Endothelial cell of umbilical vein (primary cell): ENCODE results near the gene AHNAK2.

Experiments
- POLR2A ChIP-seq: IDR thresholded peaks from 2 replicates; pipeline ENCODE4 v1.6.1; 2012; ENCODE audit warnings: low read depth, mild to moderate bottlenecking, control low read depth, low read length
- TF ChIP-seq, protein P1 (sequence below), 2 donors: IDR thresholded peaks; 1 replicate in 1 of 2; 2 replicates in 1 of 2; pipeline ENCODE4 v1.5.1; 2011; ENCODE audit warnings: low read length in 2 of 2, mild to moderate bottlenecking in 2 of 2, moderate library complexity in 2 of 2, control low read depth in 1 of 2, inconsistent platforms in 1 of 2, low read depth in 1 of 2; ENCODE audit not compliant: insufficient read depth in 1 of 2; ENCODE audit errors: extremely low read depth in 1 of 2
- TF ChIP-seq, protein P2 (sequence below): IDR thresholded peaks from 2 replicates; pipeline ENCODE4 v1.6.1; 2011; ENCODE audit not compliant: insufficient read depth, insufficient read length

DNA sequence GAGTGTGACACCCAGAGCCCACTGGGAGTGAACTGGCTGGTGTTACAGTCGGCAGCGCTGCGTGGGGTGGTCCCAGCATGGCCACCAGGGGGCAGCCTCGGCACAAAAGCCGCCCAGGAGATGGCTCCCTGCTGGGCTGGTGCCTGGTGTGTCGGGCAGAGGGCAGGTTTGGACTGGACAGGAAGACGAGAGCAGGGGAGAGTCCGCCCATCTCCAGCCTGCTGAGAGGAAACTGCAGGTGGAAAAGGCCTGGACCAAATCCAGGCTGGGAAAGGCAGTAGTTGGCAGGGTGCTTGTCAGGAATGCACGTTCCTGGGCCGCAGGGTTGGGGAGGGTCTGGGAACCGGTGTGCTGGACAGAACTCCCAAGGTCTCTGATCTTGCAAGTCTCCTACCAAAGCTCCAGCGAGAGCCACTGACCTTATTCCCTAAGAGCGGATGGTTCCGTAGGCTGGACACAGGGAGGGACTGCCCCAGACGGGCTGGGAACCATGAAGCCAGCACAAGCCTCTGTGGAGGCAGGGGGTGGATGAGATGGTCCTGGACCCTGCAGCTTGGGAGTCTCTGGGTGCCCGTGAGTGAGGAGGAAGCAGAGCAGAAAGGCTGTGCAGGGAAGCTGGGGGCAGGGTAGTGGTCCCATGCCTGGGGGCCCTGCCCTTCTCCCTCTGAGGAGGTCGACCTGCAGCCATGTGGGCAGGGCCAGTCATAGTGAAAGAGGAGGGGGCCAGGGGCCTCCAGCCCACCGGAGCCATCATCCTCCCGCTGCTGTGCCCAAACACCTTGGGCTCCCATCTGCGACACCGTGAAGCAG, 1.8 kb downstream of the AHNAK2 start:
- TF ChIP-seq POLR2A: no peak
- TF ChIP-seq, protein P1, sequence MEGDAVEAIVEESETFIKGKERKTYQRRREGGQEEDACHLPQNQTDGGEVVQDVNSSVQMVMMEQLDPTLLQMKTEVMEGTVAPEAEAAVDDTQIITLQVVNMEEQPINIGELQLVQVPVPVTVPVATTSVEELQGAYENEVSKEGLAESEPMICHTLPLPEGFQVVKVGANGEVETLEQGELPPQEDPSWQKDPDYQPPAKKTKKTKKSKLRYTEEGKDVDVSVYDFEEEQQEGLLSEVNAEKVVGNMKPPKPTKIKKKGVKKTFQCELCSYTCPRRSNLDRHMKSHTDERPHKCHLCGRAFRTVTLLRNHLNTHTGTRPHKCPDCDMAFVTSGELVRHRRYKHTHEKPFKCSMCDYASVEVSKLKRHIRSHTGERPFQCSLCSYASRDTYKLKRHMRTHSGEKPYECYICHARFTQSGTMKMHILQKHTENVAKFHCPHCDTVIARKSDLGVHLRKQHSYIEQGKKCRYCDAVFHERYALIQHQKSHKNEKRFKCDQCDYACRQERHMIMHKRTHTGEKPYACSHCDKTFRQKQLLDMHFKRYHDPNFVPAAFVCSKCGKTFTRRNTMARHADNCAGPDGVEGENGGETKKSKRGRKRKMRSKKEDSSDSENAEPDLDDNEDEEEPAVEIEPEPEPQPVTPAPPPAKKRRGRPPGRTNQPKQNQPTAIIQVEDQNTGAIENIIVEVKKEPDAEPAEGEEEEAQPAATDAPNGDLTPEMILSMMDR (IDR thresholded peaks at IDR 0.05; ENCODE audit: extremely low read depth in 1 of 2, insufficient read depth in 1 of 2, low read depth in 1 of 2, low read length in 2 of 2): peak; percentile 90 to 98
- TF ChIP-seq, protein P2, sequence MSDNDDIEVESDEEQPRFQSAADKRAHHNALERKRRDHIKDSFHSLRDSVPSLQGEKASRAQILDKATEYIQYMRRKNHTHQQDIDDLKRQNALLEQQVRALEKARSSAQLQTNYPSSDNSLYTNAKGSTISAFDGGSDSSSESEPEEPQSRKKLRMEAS: no peak
